Raji (cell line): ENCODE measurements around the gene GORASP1.

Source experiments
- POLR2A ChIP-seq: IDR thresholded peaks from 2 replicates; pipeline ENCODE4 v1.6.1; 2011; ENCODE audit warnings: low read depth, low read length, control low read depth; ENCODE audit not compliant: insufficient read depth

The GORASP1 gene

DNA sequence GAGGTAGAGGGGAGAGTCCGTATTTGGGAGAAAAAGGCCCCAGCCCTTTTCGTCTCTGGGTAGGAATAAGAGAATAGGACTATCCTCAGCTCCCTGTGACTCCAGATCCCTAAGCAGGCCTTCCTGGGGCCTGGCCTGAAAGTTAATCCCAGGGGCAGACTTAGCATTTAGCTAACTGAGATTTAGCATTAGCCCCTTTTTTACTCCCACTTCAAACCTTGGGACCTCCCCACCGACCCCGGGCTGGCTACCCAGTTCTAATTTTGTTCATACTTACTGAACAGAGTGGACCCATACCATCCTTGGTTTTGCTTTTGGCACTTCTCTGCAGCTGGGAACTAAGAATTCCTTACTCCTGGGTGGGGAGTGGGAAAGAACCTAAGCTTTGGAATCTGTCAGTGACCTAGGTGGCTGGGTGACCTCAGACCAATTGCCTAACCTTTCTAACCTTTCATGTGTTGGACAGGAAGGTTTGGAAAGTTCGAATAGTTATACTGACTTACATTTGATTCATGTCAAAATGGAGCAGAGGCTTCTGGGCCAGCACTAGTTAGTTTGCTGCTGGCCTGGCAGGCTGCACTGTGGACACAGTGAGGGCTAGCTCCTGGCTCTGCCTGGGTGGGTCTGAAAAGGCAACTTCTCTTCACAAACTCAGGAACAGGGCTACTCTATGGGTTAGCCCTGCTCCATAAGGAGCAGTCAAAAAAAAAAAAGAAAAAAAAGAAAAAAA lies 11.7 kb upstream of the GORASP1 start:
- no peak for TF ChIP-seq POLR2A

DNA sequence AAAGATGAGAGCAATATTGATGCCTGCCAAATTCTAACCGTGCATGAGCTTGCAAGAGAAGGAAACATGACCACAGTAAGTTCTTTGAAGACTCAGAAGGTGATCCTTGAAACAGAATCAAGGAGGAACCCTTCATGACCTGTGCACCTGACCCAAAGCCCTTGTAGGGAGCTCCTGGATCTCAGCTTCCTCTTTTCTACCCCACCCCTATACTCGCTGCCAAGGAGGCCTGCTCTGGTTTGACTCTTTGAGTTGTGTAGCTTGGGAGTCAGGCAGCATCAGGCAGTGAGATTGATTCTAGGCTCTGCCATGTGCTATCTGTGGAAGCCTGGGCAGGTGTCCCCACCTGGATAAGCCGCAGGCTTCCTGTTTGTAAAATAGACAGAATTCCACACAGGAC lies 10.7 kb upstream of the GORASP1 start:
- no peak for TF ChIP-seq POLR2A

DNA sequence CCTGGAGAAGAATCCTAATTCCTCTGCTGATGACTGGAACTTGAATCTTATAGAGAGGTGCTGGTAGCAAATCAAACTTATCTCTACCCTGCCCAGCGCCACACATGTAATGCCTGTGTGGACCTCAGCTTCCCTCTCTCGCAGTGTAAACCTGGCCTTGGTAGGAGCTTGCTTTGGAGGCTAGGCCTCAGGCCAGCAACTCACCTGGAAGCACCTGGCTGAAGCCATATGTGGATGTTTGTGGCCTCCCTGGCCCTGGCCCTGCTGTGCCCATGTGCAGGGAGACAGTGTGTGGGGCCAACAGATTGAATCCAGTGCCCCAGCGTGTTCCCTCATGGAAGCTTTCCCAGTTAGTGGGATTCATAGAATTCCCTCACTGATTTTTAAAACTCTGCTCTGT lies 8.4 kb upstream of the GORASP1 start:
- no peak for TF ChIP-seq POLR2A

DNA sequence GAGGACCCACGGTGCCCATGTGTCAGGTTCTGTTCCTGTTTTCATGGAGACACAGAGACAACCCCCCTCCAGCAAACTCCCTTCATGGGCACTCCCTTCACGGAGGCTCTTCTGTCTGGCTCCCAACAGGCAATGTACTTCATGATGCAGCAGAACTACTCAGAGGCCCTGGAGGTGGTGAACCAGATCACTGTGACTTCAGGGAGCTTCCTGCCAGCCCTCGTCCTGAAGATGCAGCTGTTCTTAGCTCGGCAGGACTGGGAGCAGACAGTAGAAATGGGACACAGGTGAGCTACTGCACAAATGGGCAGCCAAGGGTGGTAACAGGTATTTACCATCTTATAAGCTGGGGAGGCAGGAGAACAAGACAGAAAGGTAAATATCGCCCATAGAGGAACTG lies 7.0 kb upstream of the GORASP1 start:
- no peak for TF ChIP-seq POLR2A

DNA sequence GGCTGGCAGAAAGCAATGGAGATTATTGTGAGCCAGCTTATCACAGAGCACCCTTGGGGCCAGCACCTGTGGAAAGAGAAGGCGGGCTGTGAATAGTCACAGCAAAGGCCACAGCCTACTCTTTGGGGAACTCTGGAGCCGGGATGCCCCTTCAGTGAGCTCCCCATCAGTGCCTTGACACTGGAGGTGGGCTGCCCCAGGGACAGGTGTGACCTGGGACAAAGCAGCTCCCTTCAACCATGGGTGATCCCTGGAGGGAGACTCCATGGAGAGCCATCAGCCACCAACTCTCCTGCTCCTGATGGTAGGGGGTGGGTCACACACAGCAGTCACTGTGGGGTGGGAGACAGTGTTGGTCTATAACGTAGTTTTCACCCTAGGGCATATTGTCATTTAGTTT lies 5.9 kb upstream of the GORASP1 start:
- no peak for TF ChIP-seq POLR2A

DNA sequence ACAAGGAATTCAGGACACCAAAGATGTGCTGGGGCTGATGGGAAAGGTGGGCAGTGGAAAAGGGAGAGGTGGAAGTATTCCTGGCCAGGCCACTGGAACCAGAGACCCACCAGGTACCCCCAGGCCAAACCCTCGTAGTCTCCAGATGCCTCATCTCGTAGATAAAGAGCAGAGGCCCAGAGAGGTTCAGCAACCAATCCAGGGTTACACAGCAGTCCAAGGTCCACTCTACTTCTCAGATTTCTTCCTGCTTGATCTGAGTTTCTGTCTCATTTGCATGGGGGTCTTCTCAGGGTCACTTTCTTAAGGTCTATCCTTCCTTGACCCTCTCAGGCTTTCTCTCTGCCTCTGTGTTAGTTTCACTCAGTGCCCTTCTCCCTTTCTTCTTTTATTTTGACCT lies 5.1 kb upstream of the GORASP1 start:
- no peak for TF ChIP-seq POLR2A

DNA sequence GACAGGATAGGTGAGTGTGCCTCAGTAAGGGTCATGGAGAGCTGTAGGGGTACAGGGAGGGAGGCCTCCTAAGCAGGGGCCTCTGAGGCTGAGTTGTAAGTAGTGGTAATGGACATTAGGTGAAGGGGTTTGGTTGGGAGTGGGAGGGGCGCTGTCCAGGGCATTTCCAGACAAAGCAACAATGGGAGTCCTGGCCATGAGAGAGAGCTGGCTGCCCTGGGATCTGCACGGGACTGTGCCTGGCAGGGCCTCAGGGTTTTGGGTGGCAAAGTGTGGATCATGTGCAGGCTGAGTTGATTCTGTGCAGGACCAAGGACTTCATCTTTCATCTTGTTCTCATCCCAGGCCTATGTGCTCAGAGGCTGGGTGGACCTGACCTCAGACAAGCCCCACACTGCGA lies 4.7 kb upstream of the GORASP1 start:
- TF ChIP-seq POLR2A = no peak

DNA sequence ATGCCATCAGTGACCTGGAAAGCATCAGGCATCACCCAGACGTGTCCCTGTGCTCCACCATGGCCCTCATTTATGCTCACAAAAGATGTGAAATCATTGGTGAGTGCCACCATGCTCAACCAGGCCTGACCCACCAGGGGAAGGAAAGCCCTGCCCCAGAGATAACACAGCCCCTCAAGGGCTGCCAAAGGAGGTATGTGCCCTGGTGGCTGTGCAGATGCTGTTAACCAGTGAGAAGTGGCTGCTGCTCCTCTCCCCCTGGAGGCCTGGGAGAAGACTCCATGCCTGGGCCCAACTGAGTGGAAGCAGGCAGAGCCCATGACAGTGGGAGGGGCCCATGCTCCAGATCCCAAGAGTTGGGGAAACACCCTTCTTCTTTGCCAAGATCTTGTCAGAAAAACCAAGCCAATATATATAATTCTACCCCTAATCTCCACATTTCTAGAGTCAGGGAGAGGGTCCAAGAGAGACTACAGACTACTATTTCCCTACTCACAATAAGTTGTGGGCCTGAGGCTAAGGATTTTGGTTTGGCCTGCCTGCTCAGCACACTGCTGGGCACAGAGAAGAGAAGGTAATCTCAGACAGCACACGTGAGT lies 2.7 kb upstream of the GORASP1 start:
- no peak for TF ChIP-seq POLR2A

DNA sequence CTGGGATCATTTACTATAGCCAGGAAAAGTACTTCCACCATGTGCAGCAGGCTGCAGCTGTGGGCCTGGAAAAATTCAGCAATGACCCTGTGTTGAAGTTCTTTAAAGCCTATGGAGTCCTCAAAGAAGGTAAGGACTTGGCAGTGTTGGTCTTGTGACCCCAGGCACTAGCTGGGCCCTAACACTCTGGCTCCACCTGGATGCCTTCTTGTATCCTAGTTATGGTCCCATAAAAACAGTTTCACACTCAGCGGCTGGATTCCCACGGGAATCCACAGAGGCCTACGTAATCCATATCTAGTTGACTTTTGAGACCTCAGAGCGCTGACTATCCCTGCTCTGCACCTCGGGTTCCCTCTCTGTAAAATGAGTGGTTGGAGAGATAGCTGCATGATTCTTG lies 1.7 kb upstream of the GORASP1 start:
- TF ChIP-seq POLR2A = no peak

DNA sequence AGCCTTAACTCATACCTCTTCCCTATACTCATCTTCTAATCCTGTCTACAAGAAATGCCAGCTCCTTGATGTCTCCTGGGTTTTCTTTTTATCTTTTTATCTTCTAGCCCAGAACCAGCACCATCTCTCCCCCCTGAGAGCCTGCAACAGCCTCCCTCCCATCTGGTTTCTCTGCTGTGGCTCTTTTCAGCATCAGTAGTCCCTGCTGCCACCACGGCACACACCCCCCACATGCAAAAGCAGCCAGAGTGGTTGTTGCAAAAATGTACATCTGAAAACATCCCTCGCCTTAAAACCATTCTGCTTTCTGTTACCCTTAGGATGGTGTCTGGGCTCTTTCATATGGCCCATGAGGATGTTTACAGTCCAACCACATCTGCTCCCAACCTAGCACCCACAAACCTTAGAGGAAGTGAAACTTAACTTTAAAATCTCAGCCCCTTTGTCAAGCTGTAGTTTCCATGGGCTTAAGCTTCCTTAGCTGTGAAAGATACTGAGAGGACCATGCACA lies 828 bp upstream of the GORASP1 start:
- peak; percentile 41; the same call in 1 of the 2 replicates for TF ChIP-seq POLR2A

DNA sequence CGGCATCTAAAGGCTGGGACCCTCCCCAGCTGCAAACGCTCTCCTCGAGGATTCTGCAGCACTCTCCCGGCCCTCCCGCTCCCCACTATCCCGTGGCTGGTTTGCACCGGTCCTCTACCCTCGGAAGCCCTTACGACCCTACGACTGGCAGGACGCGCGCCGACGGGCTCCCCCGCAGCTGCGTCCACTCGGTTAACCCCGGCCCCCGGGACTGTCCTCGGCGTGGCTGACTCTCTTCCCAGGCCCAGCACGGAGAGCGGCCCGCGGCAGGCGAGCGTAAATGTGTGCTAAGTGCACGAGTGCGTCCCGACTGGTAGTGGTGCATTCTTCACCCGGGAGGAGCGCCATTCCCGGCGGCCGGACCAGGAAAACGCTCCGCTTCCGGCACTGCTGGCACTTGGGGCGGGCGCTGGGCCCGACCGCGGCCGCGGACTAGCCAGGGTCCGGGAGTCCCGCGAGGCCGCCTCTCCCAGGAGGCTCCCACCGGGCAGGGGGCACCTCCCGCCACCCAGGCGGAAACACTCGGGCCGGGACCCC lies 508 bp downstream of the GORASP1 start:
- TF ChIP-seq POLR2A = no peak

DNA sequence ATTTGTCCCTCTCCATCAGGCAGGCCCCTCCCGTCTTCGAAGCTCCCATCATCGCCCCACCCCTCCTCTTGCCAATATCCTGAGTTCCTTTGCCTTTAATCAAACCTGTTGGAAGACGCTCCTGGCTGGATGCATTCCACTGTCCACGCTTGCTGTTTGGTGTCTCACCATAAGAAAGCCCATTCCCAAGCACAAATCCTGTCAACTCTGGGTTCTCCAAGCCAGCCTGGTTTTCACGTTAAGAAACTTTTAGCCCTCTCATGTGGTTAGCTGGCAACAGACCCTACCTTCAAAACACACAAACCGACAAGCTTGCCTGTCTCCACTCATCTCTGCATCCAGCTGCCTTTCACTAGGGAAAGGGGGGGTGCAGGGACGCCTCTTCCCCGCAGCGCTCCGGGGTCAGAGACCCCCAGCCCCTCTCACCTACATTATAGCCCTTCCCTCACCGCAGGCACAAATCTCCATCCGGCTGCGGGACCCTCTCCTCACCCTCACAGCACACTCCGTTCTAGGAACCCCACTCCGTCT lies 1.1 kb downstream of the GORASP1 start:
- no peak for TF ChIP-seq POLR2A

DNA sequence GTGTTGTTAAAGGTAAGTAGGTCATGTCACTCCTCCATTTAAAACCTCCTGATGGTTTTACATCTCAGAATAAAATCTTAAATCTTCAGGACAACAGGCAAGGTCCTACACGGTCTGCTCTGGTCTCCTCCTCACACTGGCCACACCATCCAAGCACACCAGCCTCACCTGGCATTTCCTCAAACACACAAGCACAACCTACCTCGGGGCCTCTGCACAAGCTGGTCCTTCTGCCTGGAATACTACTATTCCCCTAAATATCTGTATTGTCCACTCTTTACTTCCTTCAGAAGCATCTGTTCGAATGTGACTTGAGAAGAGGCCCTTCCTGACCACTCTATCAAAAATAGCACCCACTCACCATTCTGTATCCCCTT lies 1.8 kb downstream of the GORASP1 start:
- no peak for TF ChIP-seq POLR2A

DNA sequence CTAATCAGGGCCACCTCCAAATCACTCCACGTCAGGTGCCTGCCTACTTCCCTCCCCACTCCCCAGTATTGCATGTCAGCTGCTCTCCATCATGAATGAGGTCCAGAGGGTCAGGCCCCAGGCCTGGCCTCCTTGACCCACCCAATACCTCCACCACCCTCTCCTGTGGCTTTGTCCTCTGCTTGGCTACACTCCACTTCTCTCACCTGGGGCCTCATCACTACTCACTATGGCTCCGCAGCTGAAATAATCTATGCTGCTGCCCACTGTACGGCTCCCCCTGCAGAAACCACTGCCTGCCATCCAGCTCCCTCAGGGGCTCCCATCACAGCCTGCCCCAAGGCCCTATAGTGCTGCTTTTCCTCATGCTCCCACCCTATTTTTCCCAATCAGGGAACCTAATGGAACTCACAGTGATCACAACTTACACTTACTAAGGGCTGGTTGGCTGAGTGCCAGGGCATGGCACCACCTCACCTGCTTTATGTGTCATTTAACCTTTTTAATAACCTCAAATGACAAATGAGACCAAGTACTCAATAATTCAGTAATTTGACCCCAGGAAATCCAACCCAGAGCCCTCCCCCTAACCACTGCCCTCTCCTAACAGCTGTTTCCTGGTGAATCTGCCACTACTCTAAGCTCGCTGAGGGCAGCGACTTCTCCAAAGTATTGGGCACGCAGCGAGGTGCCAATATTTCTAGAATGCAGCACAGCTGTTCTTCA lies 2.3 kb downstream of the GORASP1 start:
- TF ChIP-seq POLR2A = no peak

DNA sequence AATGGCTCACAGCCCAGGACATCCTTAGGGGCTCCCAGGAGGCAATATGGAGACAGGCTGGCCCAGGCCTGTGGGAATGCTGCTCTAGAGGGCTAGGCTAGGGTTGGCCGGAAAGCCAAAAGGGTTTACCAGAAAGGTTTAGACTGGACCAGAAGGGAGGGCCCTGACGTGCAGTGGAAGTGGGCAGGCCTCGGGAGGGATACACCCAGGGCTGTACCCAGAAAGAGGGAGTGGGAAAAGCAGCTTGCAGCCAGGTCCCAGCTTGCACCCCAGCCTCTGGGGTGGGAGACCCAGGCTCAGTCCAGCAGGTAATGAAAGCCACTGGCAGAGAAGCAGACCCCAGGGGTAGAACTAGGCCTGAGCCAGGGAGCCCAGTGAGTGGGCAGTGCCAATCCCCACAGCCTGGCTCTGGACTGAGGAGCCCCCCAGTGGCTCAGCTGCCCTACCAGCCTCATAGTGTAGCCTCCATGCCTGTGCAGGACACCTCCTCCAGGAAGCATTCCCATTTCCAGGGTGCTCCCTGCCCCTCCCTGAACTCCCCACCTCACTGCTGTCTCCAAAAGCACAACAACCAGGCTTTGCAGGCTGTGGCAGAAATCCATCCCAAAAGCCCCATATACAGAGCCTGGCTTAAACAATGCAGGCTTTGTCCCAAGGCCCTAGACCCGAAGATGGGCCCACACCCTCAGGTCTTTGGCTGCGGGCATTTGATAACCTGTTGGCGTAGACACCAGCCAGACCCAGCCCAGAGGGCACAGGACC lies 3.5 kb downstream of the GORASP1 start:
- TF ChIP-seq POLR2A = no peak

DNA sequence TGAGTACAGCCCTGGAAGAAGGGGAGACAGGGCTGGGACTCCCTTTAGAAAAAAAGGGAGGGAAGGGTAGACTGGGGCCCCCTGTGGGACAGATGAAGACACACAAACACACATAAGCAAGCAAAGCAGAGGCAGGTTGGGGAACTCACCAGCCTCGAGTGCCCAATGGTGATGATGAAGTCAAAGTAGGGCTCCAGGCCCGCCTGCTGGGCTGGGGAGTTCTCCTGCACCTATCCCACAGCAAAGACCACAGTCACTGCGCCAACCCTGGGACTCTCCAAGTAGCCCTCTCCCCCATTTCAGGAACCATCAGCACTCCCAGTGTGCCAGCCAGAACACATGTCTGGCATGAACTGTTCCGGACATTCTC lies 4.1 kb downstream of the GORASP1 start:
- TF ChIP-seq POLR2A = no peak
